ENCODE measurements around the gene CDKAL1. TPM values are rescaled to one million over a fixed set of nuclear protein-coding genes. Genes with fewer than 3 reads are reported as not detected.

CDKAL1 gene
- total and polyA plus RNA-seq, 9 of the 15 experiments (the other 6 are each of a cell fraction or from before 2014, with no cell fraction given) = 11.2 to 36.3 (median 20.1) TPM

GRCh38 chr6:20907486-20908071 lies 373.3 kb downstream of the CDKAL1 start:
- 25% methylated on average over 7 of the region's 7 CpGs for WGBS (ENCODE audit: insufficient coverage, low coverage, missing lambda C conversion rate)
- peak; percentile 54; the same call in 1 of the 2 replicates for TF ChIP-seq REST (IDR thresholded peaks at IDR 0.05; ENCODE audit: borderline replicate concordance)
- TF ChIP-seq REST (CRISPR knock-in tag; IDR thresholded peaks at IDR 0.05; ENCODE audit: low read depth) = no peak
- TF ChIP-seq MTA1 (IDR thresholded peaks at IDR 0.05; ENCODE audit: borderline replicate concordance) = no peak
- TF ChIP-seq CTCF (IDR thresholded peaks at IDR 0.05 in 2 of 3, conservative IDR thresholded peaks at IDR 0.05 in 1 of 3; ENCODE audit: insufficient read depth in 2 of 3, low read depth in 1 of 3, low read length in 3 of 3) = peak; percentile 18 to 36 (median 30); a peak in 1 of 6 replicates
- peak in 1 of 2 experiments; percentile 55; a peak in 2 of 4 replicates for TF ChIP-seq RAD21 (CRISPR knock-in tag; conservative IDR thresholded peaks at IDR 0.05 in 1 of 2, IDR thresholded peaks at IDR 0.05 in 1 of 2)
- TF ChIP-seq PHB2 (IDR thresholded peaks at IDR 0.05; ENCODE audit: low read depth) = no peak
- no peak for TF ChIP-seq ZFPM2 (CRISPR knock-in tag; IDR thresholded peaks at IDR 0.05)
- TF ChIP-seq FOXA3 (CRISPR knock-in tag; conservative IDR thresholded peaks at IDR 0.05 in 1 of 2, IDR thresholded peaks at IDR 0.05 in 1 of 2) = no peak
- TF ChIP-seq ZNF347 (CRISPR knock-in tag; IDR thresholded peaks at IDR 0.05; ENCODE audit: low read depth) = no peak
- no peak for TF ChIP-seq KDM2B (CRISPR knock-in tag; IDR thresholded peaks at IDR 0.05)

More at GRCh38 chr6:20907486-20908071, 373.3 kb downstream of the CDKAL1 start:
- ATAC-seq = peak; percentile 83
- H3K79me2 ChIP-seq (ENCODE audit: control insufficient read depth, insufficient read depth, low read length) = no peaks in the 10 kb centered on the region
- H4K20me1 ChIP-seq (replicated peaks; ENCODE audit: control insufficient read depth, insufficient read depth, low read length) = no peaks in the 10 kb centered on the region
- FAIRE-seq = no peak
- no peak overlapping the region for H3K9ac ChIP-seq (ENCODE audit: insufficient read depth in 1 of 2, low read depth in 2 of 2, low read length in 2 of 2)
- H3K27me3 ChIP-seq (ENCODE audit: control insufficient read depth in 2 of 2, insufficient read depth in 2 of 2, low read length in 2 of 2) = no peaks in the 10 kb centered on the region
- no peaks in the 10 kb centered on the region for H3K9me3 ChIP-seq (replicated peaks; ENCODE audit: control insufficient read depth, insufficient read depth, low read depth, low read length)
- H3K4me3 ChIP-seq = no peak overlapping the region
- H3K36me3 ChIP-seq (ENCODE audit: control insufficient read depth, insufficient read depth, low read length) = no peaks in the 10 kb centered on the region
- no TSS peak for BruUV-seq (replicated peaks)
- H3K4me1 ChIP-seq (replicated peaks in 1 of 2; ENCODE audit: control insufficient read depth in 2 of 2, insufficient read depth in 2 of 2, low read length in 2 of 2) = no peaks in the 10 kb centered on the region
- no peaks in the 10 kb centered on the region for H3K9me1 ChIP-seq (ENCODE audit: control insufficient read depth, insufficient read depth, low read length)
- intact Hi-C loops (cut with micrococcal nuclease) = loop anchor here (1.0 kb wide), 1 partner anchor 343 kb away; no protein-coding TSS in a partner anchor
- no peak overlapping the region for H3K4me2 ChIP-seq (ENCODE audit: insufficient read depth, low read length)
- DNase-seq (ENCODE audit: extremely low read depth in 1 of 4, low spot score in 3 of 4) = peak in 2 of 4 experiments; percentile 15 to 34
- H2AFZ ChIP-seq (ENCODE audit: low read depth, low read length) = no peak overlapping the region
- CTCF ChIA-PET (ENCODE audit: low intra/inter-chr PET ratio) = no interaction called here
- H3K27ac ChIP-seq (ENCODE audit: extremely low read depth, low read depth, low read length) = no peak overlapping the region
- in situ Hi-C loops (cut with MboI) = no loop called here
- POLR2A ChIA-PET = interaction anchor here (0.8 kb wide), 1 partner anchor 17 kb away, joined by 4 read pairs; no protein-coding TSS in a partner anchor

Data from K562 (cell line).